ENCODE data around the gene SLC17A3. TPM values are rescaled to one million over a fixed set of nuclear protein-coding genes. Genes with fewer than 3 reads are reported as not detected.

The SLC17A3 gene
- total RNA-seq, 2 donors from 2014 or later, result 1.7 to 2.5 TPM

- H3K27me3 Mint-ChIP-seq (ENCODE audit: low read depth), result peaks cover 55% of the 10 kb centered on the region
- no peaks in the 10 kb centered on the region for H3K4me1 Mint-ChIP-seq (ENCODE audit: low read depth)
- no peak for DNase-seq
Measured at GRCh38 chr6:25815194-25815593, 58.8 kb downstream of the SLC17A3 start.

GRCh38 chr6:25804804-25805203, 69.2 kb downstream of the SLC17A3 start:
- Mint-ChIP-seq H3K27me3 (ENCODE audit: low read depth) (peaks cover 20% of the 10 kb centered on the region), H3K4me3 (no peak overlapping the region), H3K27ac (no peak overlapping the region), H3K4me1 (ENCODE audit: low read depth) (no peaks in the 10 kb centered on the region), H3K9me3 (no peaks in the 10 kb centered on the region), H3K36me3 (ENCODE audit: insufficient read depth in 2 of 2) (no peaks in the 10 kb centered on the region)
- DNase-seq, result no peak
- no peak for ATAC-seq (replicated peaks in 1 of 2)

More at GRCh38 chr6:25815194-25815593, 58.8 kb downstream of the SLC17A3 start:
- no peak overlapping the region for H3K4me3 Mint-ChIP-seq
- H3K9me3 Mint-ChIP-seq, result peaks cover 0 to 3% of the 10 kb centered on the region in 2 donors
- no peak overlapping the region for H3K27ac Mint-ChIP-seq
- H3K36me3 Mint-ChIP-seq (ENCODE audit: insufficient read depth in 2 of 2), result peaks cover 0 to 1% of the 10 kb centered on the region in 2 donors
- no peak for ATAC-seq (replicated peaks in 1 of 2)

DNA sequence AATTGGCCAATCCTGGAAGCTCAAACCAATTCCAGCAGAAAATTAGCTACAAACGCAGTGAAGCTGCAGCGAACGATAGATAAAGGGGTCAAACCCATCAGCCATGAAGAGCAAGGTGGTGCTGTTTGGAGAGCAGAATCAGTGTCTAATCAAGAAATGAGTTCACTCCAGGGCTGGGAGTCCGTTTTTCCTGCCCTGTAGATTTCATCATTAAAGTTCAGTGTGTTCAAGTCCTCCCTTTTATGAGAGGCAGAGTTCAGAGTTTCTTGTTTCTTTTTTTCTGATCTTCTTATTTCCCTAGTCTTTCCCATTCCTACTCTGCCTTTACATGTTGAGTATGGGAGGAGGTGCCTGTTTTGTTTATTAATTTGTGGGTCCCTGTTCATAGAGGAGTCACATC, 72.6 kb downstream of the SLC17A3 start:
- no peaks in the 10 kb centered on the region for H3K4me1 Mint-ChIP-seq (ENCODE audit: low read depth)
- H3K9me3 Mint-ChIP-seq, result no peaks in the 10 kb centered on the region
- ATAC-seq (replicated peaks in 1 of 2) (no peak), DNase-seq (no peak)
- no peak overlapping the region for H3K27ac Mint-ChIP-seq
- H3K27me3 Mint-ChIP-seq (ENCODE audit: low read depth), result peaks cover 16% of the 10 kb centered on the region
- H3K4me3 Mint-ChIP-seq, result no peak overlapping the region
- no peaks in the 10 kb centered on the region for H3K36me3 Mint-ChIP-seq (ENCODE audit: insufficient read depth in 2 of 2)

Other genes starting within 250 kb of the SLC17A3 start
- not detected for gene SCGN, start 222.0 kb downstream of the SLC17A3 start, total RNA-seq
- gene SLC17A4, start 119.5 kb downstream of the SLC17A3 start, total RNA-seq, result not detected
- under 1 TPM in 1 of 2 donors, not detected in 1; 0.29 TPM for gene SLC17A1, start 42.2 kb downstream of the SLC17A3 start, total RNA-seq
- gene SLC17A2, start 56.4 kb upstream of the SLC17A3 start, total RNA-seq, result not detected
- gene TRIM38, start 88.6 kb upstream of the SLC17A3 start, total RNA-seq, result 10 to 100 TPM; 21.3 to 39.9 TPM
- 1 to 10 TPM; 1.3 to 1.9 TPM for gene HFE, start 213.2 kb upstream of the SLC17A3 start, total RNA-seq

Measured in activated T-cell treated with anti-CD3 and anti-CD28 coated beads, Interleukin-2, amount 50 U/mL, for 72 hours (primary cell).